ENCODE results near the gene CINP. TPM values are rescaled to one million over a fixed set of nuclear protein-coding genes. Genes with fewer than 3 reads are reported as not detected.

CINP gene
- total and polyA plus RNA-seq, 9 of the 15 experiments (the other 6 are each of a cell fraction or from before 2014, with no cell fraction given): 36.3 to 63.2 (median 43.7) TPM

DNA sequence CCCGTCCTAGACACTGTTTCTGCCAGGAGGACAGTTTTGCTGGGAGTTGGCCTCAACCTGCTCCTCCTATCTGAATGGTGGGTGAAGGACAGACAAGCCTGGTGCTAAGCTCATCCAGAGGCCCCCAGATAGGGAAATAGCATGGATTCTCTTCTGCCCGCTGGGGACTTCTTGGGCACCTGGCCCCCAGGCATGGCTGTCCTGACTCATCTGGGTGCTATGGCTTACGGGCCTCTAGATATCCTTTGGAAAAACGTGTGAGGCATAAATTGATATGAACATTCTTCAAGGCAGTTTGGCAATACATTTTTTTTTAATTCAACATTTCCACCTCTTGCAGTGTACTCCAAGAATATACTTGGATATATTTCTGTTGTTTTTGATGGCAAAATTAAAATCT is 8.7 kb upstream of the CINP start:
- H3K4me2 ChIP-seq (ENCODE audit: insufficient read depth, low read length): no peak overlapping the region
- ATAC-seq (no peak), FAIRE-seq (no peak), DNase-seq (ENCODE audit: extremely low read depth in 1 of 4, low spot score in 3 of 4) (no peak)
- ChIA-PET CTCF (ENCODE audit: low intra/inter-chr PET ratio) (no interaction called here), POLR2A (interaction anchor here (0.6 kb wide), 1 partner anchor 21 kb away, joined by 3 read pairs; no protein-coding TSS in a partner anchor)
- 60% methylated on average over 4 of the region's 4 CpGs for WGBS (ENCODE audit: insufficient coverage, low coverage, missing lambda C conversion rate)
- TF ChIP-seq, protein P1, sequence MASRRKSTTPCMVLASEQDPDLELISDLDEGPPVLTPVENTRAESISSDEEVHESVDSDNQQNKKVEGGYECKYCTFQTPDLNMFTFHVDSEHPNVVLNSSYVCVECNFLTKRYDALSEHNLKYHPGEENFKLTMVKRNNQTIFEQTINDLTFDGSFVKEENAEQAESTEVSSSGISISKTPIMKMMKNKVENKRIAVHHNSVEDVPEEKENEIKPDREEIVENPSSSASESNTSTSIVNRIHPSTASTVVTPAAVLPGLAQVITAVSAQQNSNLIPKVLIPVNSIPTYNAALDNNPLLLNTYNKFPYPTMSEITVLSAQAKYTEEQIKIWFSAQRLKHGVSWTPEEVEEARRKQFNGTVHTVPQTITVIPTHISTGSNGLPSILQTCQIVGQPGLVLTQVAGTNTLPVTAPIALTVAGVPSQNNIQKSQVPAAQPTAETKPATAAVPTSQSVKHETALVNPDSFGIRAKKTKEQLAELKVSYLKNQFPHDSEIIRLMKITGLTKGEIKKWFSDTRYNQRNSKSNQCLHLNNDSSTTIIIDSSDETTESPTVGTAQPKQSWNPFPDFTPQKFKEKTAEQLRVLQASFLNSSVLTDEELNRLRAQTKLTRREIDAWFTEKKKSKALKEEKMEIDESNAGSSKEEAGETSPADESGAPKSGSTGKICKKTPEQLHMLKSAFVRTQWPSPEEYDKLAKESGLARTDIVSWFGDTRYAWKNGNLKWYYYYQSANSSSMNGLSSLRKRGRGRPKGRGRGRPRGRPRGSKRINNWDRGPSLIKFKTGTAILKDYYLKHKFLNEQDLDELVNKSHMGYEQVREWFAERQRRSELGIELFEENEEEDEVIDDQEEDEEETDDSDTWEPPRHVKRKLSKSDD (conservative IDR thresholded peaks at IDR 0.05; ENCODE audit: low read length): no peak
- no peak for TF ChIP-seq ZNF57 (CRISPR knock-in tag; IDR thresholded peaks at IDR 0.05)
- no peak for TF ChIP-seq SMAD2 (IDR thresholded peaks at IDR 0.05; ENCODE audit: low read depth, low read length)
- no peak for TF ChIP-seq ZNF699 (CRISPR knock-in tag; IDR thresholded peaks at IDR 0.05; ENCODE audit: insufficient replicate concordance)
- no peak for TF ChIP-seq MAFF (IDR thresholded peaks at IDR 0.05; ENCODE audit: low read length)
- TF ChIP-seq SRSF9 (IDR thresholded peaks at IDR 0.05; ENCODE audit: borderline replicate concordance, low read depth, low read length): no peak
- TF ChIP-seq POLR3G (IDR thresholded peaks at IDR 0.05; ENCODE audit: extremely low read depth, insufficient read length, insufficient replicate concordance): no peak
- TF ChIP-seq KLF10 (CRISPR knock-in tag; IDR thresholded peaks at IDR 0.05): no peak
- no peak for TF ChIP-seq SMARCB1 (IDR thresholded peaks at IDR 0.05; ENCODE audit: insufficient read length, low read depth)
- TF ChIP-seq SRSF7 (optimal IDR thresholded peaks at IDR 0.05; ENCODE audit: low read depth, low read length): no peak
- TF ChIP-seq KLF13 (tag; IDR thresholded peaks at IDR 0.05; ENCODE audit: borderline replicate concordance, low read depth): no peak
- TF ChIP-seq RBM39 (optimal IDR thresholded peaks at IDR 0.05; ENCODE audit: low read depth, low read length): no peak
- TF ChIP-seq, protein P2, sequence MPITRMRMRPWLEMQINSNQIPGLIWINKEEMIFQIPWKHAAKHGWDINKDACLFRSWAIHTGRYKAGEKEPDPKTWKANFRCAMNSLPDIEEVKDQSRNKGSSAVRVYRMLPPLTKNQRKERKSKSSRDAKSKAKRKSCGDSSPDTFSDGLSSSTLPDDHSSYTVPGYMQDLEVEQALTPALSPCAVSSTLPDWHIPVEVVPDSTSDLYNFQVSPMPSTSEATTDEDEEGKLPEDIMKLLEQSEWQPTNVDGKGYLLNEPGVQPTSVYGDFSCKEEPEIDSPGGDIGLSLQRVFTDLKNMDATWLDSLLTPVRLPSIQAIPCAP (CRISPR knock-in tag; IDR thresholded peaks at IDR 0.05; ENCODE audit: borderline replicate concordance): no peak
- no peak for TF ChIP-seq ZNF778 (CRISPR knock-in tag; IDR thresholded peaks at IDR 0.05)
- H4K20me1 ChIP-seq (replicated peaks; ENCODE audit: control insufficient read depth, insufficient read depth, low read length): no peaks in the 10 kb centered on the region
- H3K9me1 ChIP-seq (ENCODE audit: control insufficient read depth, insufficient read depth, low read length): no peaks in the 10 kb centered on the region
- intact Hi-C loops (cut with micrococcal nuclease) (no loop called here), in situ Hi-C loops (cut with MboI) (no loop called here)
- H3K79me2 ChIP-seq (ENCODE audit: control insufficient read depth, insufficient read depth, low read length): no peaks in the 10 kb centered on the region
- H3K9ac ChIP-seq (ENCODE audit: insufficient read depth in 1 of 2, low read depth in 2 of 2, low read length in 2 of 2): no peak overlapping the region
- H3K27ac ChIP-seq (ENCODE audit: extremely low read depth, low read depth, low read length): no peak overlapping the region
- H3K36me3 ChIP-seq (ENCODE audit: control insufficient read depth, insufficient read depth, low read length): no peaks in the 10 kb centered on the region
- no peak overlapping the region for H3K4me3 ChIP-seq
- H3K4me1 ChIP-seq (replicated peaks in 1 of 2; ENCODE audit: control insufficient read depth in 2 of 2, insufficient read depth in 2 of 2, low read length in 2 of 2): no peaks in the 10 kb centered on the region; a peak in 1 of 5 replicates
- H2AFZ ChIP-seq (ENCODE audit: low read depth, low read length): no peak overlapping the region
- H3K27me3 ChIP-seq (ENCODE audit: control insufficient read depth in 2 of 2, insufficient read depth in 2 of 2, low read length in 2 of 2): no peaks in the 10 kb centered on the region
- no TSS peak for BruUV-seq (replicated peaks)
- H3K9me3 ChIP-seq (replicated peaks; ENCODE audit: control insufficient read depth, insufficient read depth, low read depth, low read length): no peaks in the 10 kb centered on the region
